ENCODE measurements around the gene IDH3A.

- TF ChIP-seq CTCF (IDR thresholded peaks at IDR 0.05) (no peak), ZFX (IDR thresholded peaks at IDR 0.05; ENCODE audit: borderline replicate concordance) (no peak)
Measured at GRCh38 chr15:78197632-78198031, 48.5 kb downstream of the IDH3A start.
